CD4-positive, alpha-beta T cell treated with Interleukin-6 at 100 ng/mL for 8 hours (primary cell): ENCODE results near the gene TRAFD1.

Experiments
- DNase-seq: peaks from one replicate; pipeline ENCODE4 v3.0.0-alpha.2; 2020; ENCODE audit warnings: mixed read lengths, low spot score

The TRAFD1 gene

GRCh38 chr12:112158461-112159145, 33.2 kb downstream of the TRAFD1 start:
- DNase-seq = peak; percentile 37

GRCh38 chr12:112159146-112159541, 33.8 kb downstream of the TRAFD1 start:
- DNase-seq = no peak

- no peak for DNase-seq
Measured at GRCh38 chr12:112160611-112161010, 35.3 kb downstream of the TRAFD1 start.

- no peak for DNase-seq
Measured at GRCh38 chr12:112161711-112162110, 36.4 kb downstream of the TRAFD1 start.

- no peak for DNase-seq
Measured at GRCh38 chr12:112162241-112162790, 37.0 kb downstream of the TRAFD1 start.

GRCh38 chr12:112163056-112163455, 37.7 kb downstream of the TRAFD1 start:
- DNase-seq = no peak

GRCh38 chr12:112163471-112163991, 38.2 kb downstream of the TRAFD1 start:
- DNase-seq = no peak

- DNase-seq = no peak
Measured at GRCh38 chr12:112164011-112164660, 38.8 kb downstream of the TRAFD1 start.

- DNase-seq = no peak
Measured at GRCh38 chr12:112165624-112166023, 40.3 kb downstream of the TRAFD1 start.

- DNase-seq = no peak
Measured at GRCh38 chr12:112166051-112167015, 41.0 kb downstream of the TRAFD1 start.

- DNase-seq = no peak
Measured at GRCh38 chr12:112167031-112167461, 41.7 kb downstream of the TRAFD1 start.

- no peak for DNase-seq
Measured at GRCh38 chr12:112167718-112168525, 42.6 kb downstream of the TRAFD1 start.

GRCh38 chr12:112168561-112168971, 43.2 kb downstream of the TRAFD1 start:
- no peak for DNase-seq

- DNase-seq = no peak
Measured at GRCh38 chr12:112169161-112169872, 44.0 kb downstream of the TRAFD1 start.

GRCh38 chr12:112169966-112170365, 44.6 kb downstream of the TRAFD1 start:
- DNase-seq = no peak

GRCh38 chr12:112170376-112170775, 45.0 kb downstream of the TRAFD1 start:
- DNase-seq = no peak

GRCh38 chr12:112170971-112171596, 45.7 kb downstream of the TRAFD1 start:
- DNase-seq = no peak

- DNase-seq = no peak
Measured at GRCh38 chr12:112172556-112173324, 47.4 kb downstream of the TRAFD1 start.
